Endodermal cell (in vitro differentiated cells): ENCODE data around the gene CER1. TPM values are rescaled to one million over a fixed set of nuclear protein-coding genes. Genes with fewer than 3 reads are reported as not detected.

Source experiments
- DNase-seq: peaks from one replicate; pipeline ENCODE4 v3.0.0-alpha.2; 2017
- H3K27ac ChIP-seq: 2 replicates; pipeline ENCODE4 v1.5.1; 2013; ENCODE audit warnings: mild to moderate bottlenecking, low read depth, low read length, moderate library complexity
- H3K27me3 ChIP-seq: 2 replicates; pipeline ENCODE4 v1.6.1; 2013; ENCODE audit warnings: mild to moderate bottlenecking, low read length, moderate library complexity; ENCODE audit not compliant: insufficient read depth, control insufficient read depth, poor library complexity, severe bottlenecking
- H3K36me3 ChIP-seq: 2 replicates; pipeline ENCODE4 v1.7.0; 2013; ENCODE audit warnings: mild to moderate bottlenecking, low read length, moderate library complexity; ENCODE audit not compliant: control insufficient read depth, insufficient read depth
- H3K4me1 ChIP-seq: one replicate; pipeline ENCODE4 v1.7.0; 2013; ENCODE audit warnings: low read length; ENCODE audit not compliant: control insufficient read depth, insufficient read depth
- H3K4me3 ChIP-seq: 2 replicates; pipeline ENCODE4 v1.5.1; 2013; ENCODE audit warnings: mild to moderate bottlenecking, low read length, moderate library complexity
- H3K9ac ChIP-seq: 2 replicates; pipeline ENCODE4 v1.6.1; 2013; ENCODE audit warnings: mild to moderate bottlenecking, low read length, moderate library complexity; ENCODE audit not compliant: poor library complexity, severe bottlenecking; ENCODE audit errors: extremely low read depth
- H3K9me3 ChIP-seq: 2 replicates; pipeline ENCODE4 v1.6.1; 2013; ENCODE audit warnings: mild to moderate bottlenecking, low read length, moderate library complexity; ENCODE audit not compliant: control insufficient read depth
- H3K27ac Mint-ChIP-seq: 2 replicates; pipeline ENCODE4 v1.8.0; 2020; ENCODE audit warnings: mixed read lengths
- H3K27me3 Mint-ChIP-seq: 2 replicates; pipeline ENCODE4 v1.8.0; 2021; ENCODE audit warnings: mild to moderate bottlenecking, mixed read lengths; ENCODE audit not compliant: insufficient read depth
- H3K36me3 Mint-ChIP-seq: 2 replicates; pipeline ENCODE4 v1.8.0; 2020; ENCODE audit warnings: low read depth, mixed read lengths
- H3K4me1 Mint-ChIP-seq: 2 replicates; pipeline ENCODE4 v1.8.0; 2020; ENCODE audit warnings: mixed read lengths
- H3K4me3 Mint-ChIP-seq: 2 replicates; pipeline ENCODE4 v1.8.0; 2020; ENCODE audit warnings: mild to moderate bottlenecking, moderate library complexity, mixed read lengths
- H3K9me3 Mint-ChIP-seq: 2 replicates; pipeline ENCODE4 v1.8.0; 2020; ENCODE audit warnings: mild to moderate bottlenecking, mixed read lengths
- WGBS, 2 experiments: methylation state at CpG; one replicate each; pipeline versions ENCODE4 v1.1.5 to v1.1.7; 2013; ENCODE audit warnings: missing lambda C conversion rate in 2 of 2, mixed read lengths in 1 of 2; ENCODE audit not compliant: insufficient coverage in 1 of 2, insufficient read length in 1 of 2; 5-methylcytosine and 5-hydroxymethylcytosine counted together
- total RNA-seq, 2 donors: library from RNA; stranded (reverse); fragmentation: NEBNext Ultra II Directional in 1 of 2; extraction: Animal tissue kit (Norgen Biotek cat#: 25700) in 1 of 2; gene quantifications; 2 replicates in 1 of 2; 3 replicates in 1 of 2; pipeline ENCODE4 v1.2.1, GENCODE V29; 2021
- TF ChIP-seq, protein P1 (sequence below): fragments of 200-600 bp; sonication (generic); conservative IDR thresholded peaks from 2 replicates; pipeline ENCODE4 v1.5.0; 2021; ENCODE audit warnings: antibody characterized with exemption, mild to moderate bottlenecking

The CER1 gene
- total RNA-seq, 2 donors from 2014 or later, result 694 to 2,562 TPM

DNA sequence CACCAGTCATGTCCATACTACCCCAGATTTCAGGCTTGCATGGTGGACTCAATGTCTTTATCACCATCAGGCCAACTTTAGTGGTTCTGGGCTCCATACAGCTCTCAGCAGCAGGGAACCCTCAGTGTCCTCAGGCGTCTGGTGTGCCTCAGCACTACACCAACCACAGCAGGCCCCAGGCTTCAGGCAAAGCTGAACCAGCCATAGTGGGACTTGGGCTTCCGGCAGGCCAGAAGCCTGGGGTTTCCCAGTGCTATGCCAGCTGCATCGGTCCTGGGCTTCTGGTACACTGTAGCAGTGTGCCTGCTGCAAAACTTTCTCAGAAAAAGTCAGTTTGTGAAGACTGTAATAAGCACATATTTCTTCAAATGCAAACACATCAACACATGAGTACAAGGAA is 18.3 kb downstream of the CER1 start:
- H3K27me3 ChIP-seq, result no peaks in the 10 kb centered on the region
- TF ChIP-seq, protein P1, sequence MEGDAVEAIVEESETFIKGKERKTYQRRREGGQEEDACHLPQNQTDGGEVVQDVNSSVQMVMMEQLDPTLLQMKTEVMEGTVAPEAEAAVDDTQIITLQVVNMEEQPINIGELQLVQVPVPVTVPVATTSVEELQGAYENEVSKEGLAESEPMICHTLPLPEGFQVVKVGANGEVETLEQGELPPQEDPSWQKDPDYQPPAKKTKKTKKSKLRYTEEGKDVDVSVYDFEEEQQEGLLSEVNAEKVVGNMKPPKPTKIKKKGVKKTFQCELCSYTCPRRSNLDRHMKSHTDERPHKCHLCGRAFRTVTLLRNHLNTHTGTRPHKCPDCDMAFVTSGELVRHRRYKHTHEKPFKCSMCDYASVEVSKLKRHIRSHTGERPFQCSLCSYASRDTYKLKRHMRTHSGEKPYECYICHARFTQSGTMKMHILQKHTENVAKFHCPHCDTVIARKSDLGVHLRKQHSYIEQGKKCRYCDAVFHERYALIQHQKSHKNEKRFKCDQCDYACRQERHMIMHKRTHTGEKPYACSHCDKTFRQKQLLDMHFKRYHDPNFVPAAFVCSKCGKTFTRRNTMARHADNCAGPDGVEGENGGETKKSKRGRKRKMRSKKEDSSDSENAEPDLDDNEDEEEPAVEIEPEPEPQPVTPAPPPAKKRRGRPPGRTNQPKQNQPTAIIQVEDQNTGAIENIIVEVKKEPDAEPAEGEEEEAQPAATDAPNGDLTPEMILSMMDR, result no peak
- H3K4me3 ChIP-seq, result no peak overlapping the region
- Mint-ChIP-seq H3K36me3 (peaks cover 60% of the 10 kb centered on the region), H3K9me3 (peaks cover 2% of the 10 kb centered on the region), H3K27ac (no peak overlapping the region), H3K4me1 (peaks cover 10% of the 10 kb centered on the region), H3K27me3 (no peaks in the 10 kb centered on the region), H3K4me3 (no peak overlapping the region)
- WGBS, 2 experiments, result 90 to 94% methylated on average over 2 to 3 of the region's 3 CpGs
- H3K9ac ChIP-seq, result no peak overlapping the region
- H3K36me3 ChIP-seq, result peaks cover 100% of the 10 kb centered on the region
- no peaks in the 10 kb centered on the region for H3K9me3 ChIP-seq
- H3K4me1 ChIP-seq, result peaks cover 27% of the 10 kb centered on the region
- no peak for DNase-seq
- no peak overlapping the region for H3K27ac ChIP-seq

- no peak overlapping the region for H3K27ac Mint-ChIP-seq
- no peak overlapping the region for H3K4me3 Mint-ChIP-seq
- Histone ChIP-seq H3K9me3 (no peaks in the 10 kb centered on the region), H3K27me3 (no peaks in the 10 kb centered on the region), H3K27ac (no peak overlapping the region), H3K36me3 (peaks cover 94% of the 10 kb centered on the region), H3K9ac (no peak overlapping the region), H3K4me3 (peak overlapping the region; percentile 52), H3K4me1 (peaks cover 27% of the 10 kb centered on the region)
- H3K9me3 Mint-ChIP-seq, result no peaks in the 10 kb centered on the region
- no peaks in the 10 kb centered on the region for H3K27me3 Mint-ChIP-seq
- TF ChIP-seq, protein P1, result no peak
- 91% methylated on average over 4 of the region's 4 CpGs; no CpG with 5 or more reads in 1 of the 2 experiments for WGBS, 2 experiments
- H3K4me1 Mint-ChIP-seq, result peaks cover 13% of the 10 kb centered on the region
- H3K36me3 Mint-ChIP-seq, result peaks cover 49% of the 10 kb centered on the region
- no peak for DNase-seq
These were observed 20.3 kb downstream of the CER1 start for GRCh38 chr9:14702200-14702720.

DNA sequence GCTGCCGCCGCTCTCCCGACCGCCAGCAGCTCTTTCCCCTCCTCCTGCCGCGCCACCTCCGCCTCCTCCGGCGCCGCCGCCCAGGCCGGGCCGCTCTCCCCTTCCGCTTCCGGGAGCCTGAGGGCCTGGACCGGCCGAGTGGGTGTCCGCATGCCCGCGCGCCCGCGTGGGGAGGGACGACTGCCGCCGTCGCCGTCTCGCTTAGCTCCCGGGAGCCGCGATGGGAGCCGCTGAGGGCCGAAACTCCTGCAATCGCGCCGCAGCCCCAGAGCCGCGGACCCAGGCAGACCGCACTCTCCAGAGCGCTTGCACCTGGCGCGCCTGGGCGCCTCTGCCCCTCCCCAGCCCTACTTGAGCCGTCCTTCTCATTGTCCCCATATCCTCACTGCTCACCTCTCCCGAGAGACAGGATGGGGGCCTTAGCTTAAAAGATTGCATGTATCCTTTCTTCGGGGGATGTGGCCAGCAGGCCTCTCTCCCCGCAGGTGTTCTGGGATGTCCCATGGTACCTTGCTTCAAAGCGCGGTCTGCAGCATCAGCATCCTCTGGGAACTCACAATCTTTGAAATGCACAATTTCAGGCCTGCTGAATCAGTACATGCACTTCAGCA is 29.2 kb downstream of the CER1 start, which contains the start of gene ZDHHC21:
ZDHHC21 (minus strand) TSS at position 182 of the 611 bp plus-strand sequence. CDS start 19,092 bp downstream, outside the sequence.
- Histone ChIP-seq H3K27ac (peak within 1 kb of the TSS; percentile 13), H3K27me3 (no peaks in the 10 kb centered on the region)

More for the DNA sequence above, 29.2 kb downstream of the CER1 start, which contains the start of gene ZDHHC21:
- Mint-ChIP-seq H3K36me3 (peaks cover 31% of the 10 kb centered on the region), H3K27ac (peak within 1 kb of the TSS; percentile 96), H3K27me3 (no peaks in the 10 kb centered on the region), H3K4me1 (peaks cover 30% of the 10 kb centered on the region), H3K4me3 (peak within 1 kb of the TSS; percentile 86), H3K9me3 (no peaks in the 10 kb centered on the region)
- Histone ChIP-seq H3K9ac (peak within 1 kb of the TSS; percentile 42), H3K9me3 (no peaks in the 10 kb centered on the region), H3K36me3 (peaks cover 65% of the 10 kb centered on the region), H3K4me1 (peaks cover 2% of the 10 kb centered on the region), H3K4me3 (peak within 1 kb of the TSS; percentile 76)
- DNase-seq, result peak; percentile 87
- 1 to 4% methylated on average over 19 to 50 of the region's 50 CpGs for WGBS, 2 experiments
- TF ChIP-seq, protein P1, result no peak
